ENCODE data around the gene CPD.
"Not testable (repeated sequence)": the region's sequence is repeated elsewhere in the genome, so short reads cannot be mapped to it uniquely, and the experiment has no call there.

Gene CPD

GRCh38 chr17:30378825-30379302 is at the start of gene CPD:
Gene CPD, plus strand, starts transcription at chr17:30378927. Its CDS starts 54 bp downstream, at chr17:30378981.
- DNase-seq: peak; percentile 86 to 89

- no peak for DNase-seq
Measured at GRCh38 chr17:30332057-30332542, 46.6 kb upstream of the CPD start.

GRCh38 chr17:30333503-30334360 is 45.0 kb upstream of the CPD start, which contains the start of gene TMIGD1:
Gene TMIGD1, minus strand, starts transcription at chr17:30334057. Its CDS starts 1,924 bp downstream, at chr17:30332133.
- no peak for DNase-seq

GRCh38 chr17:30334421-30334820 is 44.3 kb upstream of the CPD start:
- DNase-seq: no peak

GRCh38 chr17:30336369-30337171 is 42.2 kb upstream of the CPD start:
- peak; percentile 67 to 76 for DNase-seq

GRCh38 chr17:30337393-30337999 is 41.2 kb upstream of the CPD start:
- DNase-seq: no peak

- DNase-seq: no peak
Measured at GRCh38 chr17:30339086-30339485, 39.6 kb upstream of the CPD start.

- DNase-seq: no peak
Measured at GRCh38 chr17:30340801-30341356, 37.8 kb upstream of the CPD start.

GRCh38 chr17:30341703-30342249 is 37.0 kb upstream of the CPD start:
- no peak for DNase-seq

- DNase-seq: not testable (repeated sequence)
Measured at GRCh38 chr17:30343244-30343643, 35.5 kb upstream of the CPD start.

- DNase-seq: no peak
Measured at GRCh38 chr17:30343796-30344195, 34.9 kb upstream of the CPD start.

- peak; percentile 21 to 70 for DNase-seq
Measured at GRCh38 chr17:30344283-30345088, 34.2 kb upstream of the CPD start.

GRCh38 chr17:30345089-30345433 is 33.7 kb upstream of the CPD start:
- DNase-seq: no peak

- DNase-seq: no peak
Measured at GRCh38 chr17:30345527-30346075, 33.1 kb upstream of the CPD start.

- DNase-seq: no peak
Measured at GRCh38 chr17:30346221-30346795, 32.4 kb upstream of the CPD start.

- DNase-seq: no peak
Measured at GRCh38 chr17:30347488-30347887, 31.2 kb upstream of the CPD start.

- DNase-seq: no peak
Measured at GRCh38 chr17:30349252-30349651, 29.5 kb upstream of the CPD start.

GRCh38 chr17:30351263-30351662 is 27.5 kb upstream of the CPD start:
- not testable (repeated sequence) for DNase-seq

- no peak for DNase-seq
Measured at GRCh38 chr17:30351735-30352134, 27.0 kb upstream of the CPD start.

GRCh38 chr17:30352240-30352814 is 26.4 kb upstream of the CPD start:
- no peak for DNase-seq

- DNase-seq: no peak
Measured at GRCh38 chr17:30354701-30355100, 24.0 kb upstream of the CPD start.

All from NCI-H2081 (cell line).